Activated CD4-positive, CD25-positive, alpha-beta regulatory T cell (primary cell): ENCODE measurements around the gene ART5.
"Not testable (repeated sequence)": the region's sequence is repeated elsewhere in the genome, so short reads cannot be mapped to it uniquely, and the experiment has no call there.

Source experiments
- DNase-seq, 4 experiments: peaks; one replicate each; lab custom pipeline; 2025; lab: John Stamatoyannopoulos, UW

Gene ART5

DNA sequence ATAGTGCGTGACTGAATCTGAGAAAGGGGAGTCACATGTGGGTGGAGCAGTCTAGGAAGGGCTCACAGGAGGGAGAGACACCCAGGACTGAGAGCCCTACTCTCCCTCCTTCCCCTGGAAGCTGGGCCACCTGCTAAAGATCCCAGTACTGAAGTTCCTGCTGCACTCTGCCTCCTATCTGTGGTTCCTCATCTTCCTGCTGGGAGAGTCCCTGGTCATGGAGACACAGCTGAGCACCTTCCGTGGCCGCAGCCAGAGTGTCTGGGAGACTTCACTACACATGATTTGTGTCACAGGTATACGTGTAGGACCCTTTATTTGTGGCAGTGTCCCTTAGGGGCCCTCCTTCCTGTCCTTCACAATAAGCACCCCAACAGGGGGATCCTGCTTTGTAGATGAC, 19.3 kb downstream of the ART5 start:
- no peak for DNase-seq

DNA sequence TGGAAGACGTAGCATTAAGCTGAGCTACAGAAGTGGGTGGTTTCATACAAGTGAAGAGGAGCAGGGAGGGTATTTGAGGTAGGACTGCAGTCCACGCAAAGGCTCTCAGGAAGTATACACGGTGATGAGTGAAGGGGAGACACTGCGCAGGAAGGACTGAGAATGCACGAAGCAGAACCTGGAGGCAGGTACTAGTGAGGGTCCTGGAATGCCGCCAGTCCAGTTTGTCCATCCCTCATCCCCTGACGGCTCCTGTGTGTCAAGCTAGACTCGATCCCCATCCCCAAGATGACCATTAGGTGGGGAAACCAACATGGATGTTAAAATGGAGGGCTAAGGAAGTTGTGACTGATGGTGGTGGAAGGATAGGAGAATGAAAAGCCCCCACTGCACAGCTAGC, 23.8 kb downstream of the ART5 start:
- DNase-seq = no peak

DNA sequence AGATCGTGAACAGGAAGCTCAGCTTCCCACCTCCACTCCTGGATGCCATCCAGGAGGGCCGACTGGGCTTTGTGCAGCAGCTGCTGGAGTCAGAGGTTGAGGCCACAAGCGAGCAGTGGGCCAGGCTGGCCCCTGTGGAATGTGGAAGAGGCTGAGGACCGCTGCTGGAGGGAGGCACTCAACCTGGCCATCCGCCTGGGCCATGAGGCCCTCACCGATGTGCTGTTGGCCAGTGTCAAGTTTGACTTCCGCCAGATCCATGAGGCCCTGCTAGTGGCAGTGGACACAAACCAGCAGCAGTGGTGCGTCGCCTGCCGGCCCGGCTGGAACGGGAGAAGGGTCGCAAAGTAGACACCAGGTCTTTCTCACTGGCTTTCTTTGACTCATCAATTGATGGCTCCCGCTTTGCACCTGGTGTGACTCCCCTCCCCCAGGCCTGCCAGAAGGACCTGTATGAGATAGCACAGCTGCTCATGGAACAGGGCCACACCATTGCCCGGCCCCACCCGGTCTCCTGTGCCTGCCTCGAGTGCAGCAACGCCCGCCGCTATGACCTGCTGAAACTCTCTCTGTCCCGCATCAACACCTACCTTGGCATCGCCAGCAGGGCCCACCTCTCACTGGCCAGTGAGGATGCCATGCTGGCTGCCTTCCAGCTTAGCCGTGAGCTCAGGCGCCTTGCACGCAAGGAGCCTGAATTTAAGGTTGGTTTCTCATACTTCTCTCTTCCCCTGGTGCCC, 24.9 kb downstream of the ART5 start:
- DNase-seq = no peak

DNA sequence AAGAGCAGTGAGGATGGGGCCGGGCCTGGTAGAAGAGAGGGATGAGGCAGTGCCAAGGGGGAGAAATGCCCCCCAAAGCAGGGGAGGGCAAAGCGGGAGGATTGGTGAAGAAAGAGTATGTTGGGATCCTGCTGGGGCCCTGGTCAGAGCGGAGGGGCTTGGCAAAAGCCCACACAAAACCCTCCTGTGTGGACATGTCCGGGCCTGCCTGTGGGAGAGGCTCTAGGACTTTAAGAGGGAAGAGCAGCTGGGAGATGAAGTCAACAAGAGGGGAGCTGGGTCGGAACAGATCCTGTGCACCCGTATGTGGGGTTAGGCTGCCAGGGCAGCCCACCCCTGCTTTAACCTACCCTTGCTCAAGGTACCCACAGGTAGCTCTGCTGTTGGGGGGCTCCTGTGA, 25.8 kb downstream of the ART5 start:
- no peak for DNase-seq

DNA sequence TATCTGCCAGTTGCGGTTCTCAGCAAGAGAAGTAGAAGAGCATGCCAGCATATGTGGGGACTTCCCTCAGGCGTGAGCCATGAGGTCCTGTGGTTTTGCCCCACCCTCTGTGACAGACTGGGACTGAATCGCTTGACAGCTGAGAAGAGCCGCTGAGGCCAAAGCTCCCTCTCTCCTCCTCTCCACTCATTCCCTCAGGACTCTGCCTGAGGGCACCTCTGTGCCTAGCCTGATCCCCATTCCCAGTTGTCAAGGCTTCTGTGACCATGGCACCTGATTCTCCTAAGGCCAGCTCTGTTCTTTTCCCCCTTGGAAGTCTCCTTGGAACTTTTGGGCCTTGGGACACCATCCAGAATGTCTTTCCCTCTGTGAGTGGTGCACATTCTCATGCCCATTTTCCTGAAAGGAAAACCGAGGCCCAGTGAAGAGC, 27.0 kb downstream of the ART5 start:
- peak in 1 of 4 experiments; percentile 14 for DNase-seq

DNA sequence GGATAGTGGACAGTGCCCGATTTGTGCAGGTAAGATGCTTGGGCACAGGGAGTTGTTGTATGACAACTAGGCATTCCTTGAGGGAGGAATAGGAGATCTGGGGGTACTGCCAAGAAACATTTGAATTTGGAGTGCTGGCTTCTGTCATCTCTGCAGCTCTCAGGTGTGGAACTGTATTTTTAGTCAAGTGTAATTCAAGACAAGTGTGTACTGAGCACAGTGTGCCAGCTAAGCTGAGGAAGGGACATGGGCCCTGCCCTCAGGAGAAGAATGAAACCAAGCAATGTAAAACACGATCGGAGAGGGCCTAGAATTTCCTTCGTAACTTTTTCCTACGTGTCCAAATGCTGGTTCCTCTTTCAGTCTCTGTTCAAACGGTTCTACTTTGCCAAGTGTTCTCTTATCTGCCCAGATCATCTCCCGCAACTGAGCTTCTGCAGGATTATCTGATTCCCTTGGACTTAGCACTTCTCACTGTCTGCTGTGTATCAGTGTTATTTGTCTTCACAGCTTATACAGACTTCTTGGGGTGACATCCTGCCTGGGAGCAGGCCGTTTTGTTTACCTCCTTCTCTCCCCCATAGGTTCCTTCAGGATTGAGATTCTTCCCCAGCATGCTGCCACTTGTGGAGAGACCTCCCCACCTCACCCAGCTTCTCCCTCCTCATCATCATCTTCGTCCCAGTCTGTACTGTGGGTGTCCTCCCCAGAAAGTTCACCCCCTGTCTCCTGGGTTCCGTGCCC, 27.6 kb downstream of the ART5 start:
- DNase-seq = no peak

DNA sequence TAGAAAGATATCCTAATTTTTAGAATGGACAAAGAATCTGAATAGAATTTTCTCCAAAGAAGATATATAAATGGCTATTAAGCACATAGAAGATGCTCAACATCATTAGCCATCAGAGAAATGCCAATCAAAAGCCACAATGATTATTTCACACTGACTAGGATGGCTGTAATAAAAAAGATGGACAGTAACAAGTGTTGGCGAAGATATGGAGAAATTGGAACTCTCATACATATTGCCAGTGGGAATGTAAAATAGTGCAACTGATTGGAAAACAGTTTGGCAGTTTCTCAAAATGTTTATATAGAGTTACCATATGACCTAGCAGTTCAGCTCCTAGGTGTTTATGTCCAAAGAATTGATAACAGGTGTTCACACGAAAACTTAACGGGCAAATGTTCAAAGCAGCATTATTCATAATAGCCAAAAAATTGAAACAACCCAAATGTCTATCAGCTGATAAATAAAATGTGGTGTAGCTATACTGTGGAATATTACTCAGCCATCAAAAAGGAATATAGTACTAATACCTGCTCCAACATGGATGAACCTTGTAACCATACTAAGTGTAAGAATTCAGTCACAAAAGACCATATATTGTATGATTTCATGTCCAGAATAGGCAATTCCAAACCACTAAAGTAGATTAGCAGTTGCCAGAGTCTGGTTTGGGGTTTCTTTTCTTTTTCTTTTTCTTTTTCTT, 29.7 kb downstream of the ART5 start:
- DNase-seq = no peak

DNA sequence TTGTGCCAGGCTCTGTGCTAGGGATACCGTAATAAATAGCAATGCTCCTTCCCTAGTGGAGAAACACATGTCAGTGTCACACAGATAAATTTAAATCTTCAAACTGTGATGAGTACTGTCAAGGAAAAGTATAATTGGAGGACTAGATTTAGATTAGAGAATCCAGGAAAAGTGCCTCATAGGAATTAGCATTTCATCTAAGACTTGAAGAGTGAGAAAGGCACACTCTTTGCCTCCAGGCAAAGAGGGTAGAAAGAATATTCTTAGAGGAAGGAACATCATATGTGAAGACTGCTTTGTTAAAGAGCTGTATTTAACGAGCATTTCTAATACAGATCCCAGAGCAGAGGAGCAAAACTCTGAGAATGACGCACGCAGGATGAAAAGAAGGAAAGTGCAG, 30.9 kb downstream of the ART5 start:
- no peak for DNase-seq

DNA sequence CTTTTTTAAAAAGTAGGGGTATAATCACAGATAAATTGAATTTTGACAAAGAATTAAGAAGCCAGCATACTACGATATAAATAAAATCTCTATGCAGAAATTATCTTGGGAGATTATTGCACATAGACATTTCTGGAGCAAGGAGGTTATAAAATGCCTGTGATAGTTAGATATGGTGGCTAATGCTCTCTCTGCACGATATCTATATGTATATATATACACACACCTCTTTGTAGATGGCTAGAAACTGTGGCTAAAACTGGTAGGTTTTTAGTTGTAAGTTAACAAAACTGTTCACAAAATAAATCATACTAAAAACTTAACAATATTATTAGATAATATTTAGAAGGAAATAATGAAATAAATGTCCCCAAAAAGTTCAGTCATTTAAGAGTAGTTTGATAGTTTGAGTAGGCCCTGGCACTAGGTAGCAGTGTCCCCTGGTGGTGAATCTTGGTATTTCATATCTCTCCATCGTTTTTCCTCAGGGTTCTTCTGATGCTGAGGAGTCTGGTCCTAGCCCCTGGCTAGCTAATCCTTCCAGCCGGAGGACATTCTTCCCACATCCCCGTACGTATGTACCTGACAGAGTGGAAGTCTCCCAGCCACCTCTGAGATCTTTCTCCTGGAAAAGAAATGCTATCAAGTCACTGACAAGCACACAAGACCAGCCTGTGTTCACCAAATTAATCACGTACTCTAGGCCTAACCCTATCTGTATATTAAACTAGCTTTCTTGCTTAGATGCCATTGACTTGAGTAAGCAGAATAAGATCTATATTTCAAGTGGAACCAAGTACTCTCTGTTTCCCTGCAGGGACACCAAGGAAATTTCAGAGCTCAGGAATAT, 32.2 kb downstream of the ART5 start:
- DNase-seq = no peak

DNA sequence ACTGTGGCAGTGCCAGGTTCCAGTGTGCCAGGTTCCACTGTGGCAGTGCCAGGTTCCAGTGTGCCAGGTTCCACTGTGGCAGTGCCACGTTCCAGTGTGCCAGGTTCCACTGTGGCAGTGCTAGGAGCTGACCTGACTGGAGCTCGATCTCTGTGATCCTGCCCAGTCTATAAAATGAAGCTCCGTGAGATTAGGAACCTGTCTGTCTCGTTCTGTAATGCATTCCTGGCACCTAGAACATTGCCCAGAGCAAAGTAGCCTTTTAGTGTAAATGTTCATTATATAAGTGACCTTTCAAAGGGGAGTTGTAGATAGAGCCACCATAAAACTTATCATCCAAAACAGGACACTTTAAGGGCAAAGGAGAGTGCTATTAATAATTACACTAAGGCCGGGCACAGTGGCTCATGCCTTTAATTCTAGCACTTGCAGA, 36.0 kb downstream of the ART5 start:
- no peak for DNase-seq

DNA sequence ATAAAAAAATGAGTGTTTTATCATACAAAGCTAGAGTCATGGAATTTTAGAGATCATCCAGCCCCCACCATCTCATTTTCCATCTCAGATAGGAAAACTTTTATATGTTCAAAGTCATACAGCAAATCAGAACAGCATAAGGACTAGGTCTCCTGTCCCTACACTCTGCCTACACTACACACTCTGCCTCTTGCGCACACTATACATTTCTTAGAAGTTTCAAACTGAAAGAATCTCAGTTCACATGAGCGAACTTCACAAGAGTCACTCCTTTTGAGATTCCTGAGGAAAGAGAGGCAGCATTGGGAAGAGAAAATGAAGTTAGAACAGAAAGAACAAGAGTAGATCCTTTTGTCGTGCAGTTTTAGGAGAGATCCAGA, 36.5 kb downstream of the ART5 start:
- no peak for DNase-seq

DNA sequence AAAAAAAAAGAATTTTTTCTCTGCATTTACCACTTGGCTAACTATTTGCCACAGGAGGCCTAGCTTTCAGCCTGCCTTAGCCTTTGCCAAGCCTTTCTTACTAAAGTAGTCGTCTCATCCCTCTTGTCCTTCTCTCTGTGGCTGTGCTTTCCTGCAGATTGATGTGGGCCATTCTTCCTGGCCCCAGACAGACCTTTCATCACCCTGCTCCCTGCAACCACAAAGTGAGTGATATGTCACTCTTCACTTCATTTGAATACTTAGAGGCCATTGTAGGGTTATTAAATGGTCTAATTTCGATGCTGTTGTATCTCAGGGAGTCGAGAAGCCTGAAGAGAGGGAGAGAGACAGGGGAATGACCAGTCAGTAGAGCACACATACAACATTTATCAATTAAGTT, 37.6 kb downstream of the ART5 start:
- DNase-seq = no peak

DNA sequence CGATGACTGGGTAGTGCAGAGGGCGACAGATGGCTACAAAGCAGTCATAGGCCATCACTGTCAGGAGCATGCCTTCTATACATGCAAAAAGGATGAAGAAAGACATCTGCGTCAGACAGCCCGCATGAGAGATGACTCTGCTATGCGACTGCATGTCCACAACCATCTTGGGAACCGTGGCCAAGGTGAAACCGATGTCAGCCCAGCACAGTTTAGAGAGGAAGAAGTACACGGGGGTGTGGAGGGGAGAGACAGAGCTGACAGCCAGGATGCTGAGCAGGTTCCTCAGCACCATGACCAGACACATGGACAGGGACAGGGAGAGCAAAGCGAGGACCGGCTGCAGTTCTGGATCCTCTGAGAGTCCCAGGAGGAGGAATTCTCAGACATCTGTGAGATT, 41.6 kb downstream of the ART5 start:
- not testable (repeated sequence) for DNase-seq

DNA sequence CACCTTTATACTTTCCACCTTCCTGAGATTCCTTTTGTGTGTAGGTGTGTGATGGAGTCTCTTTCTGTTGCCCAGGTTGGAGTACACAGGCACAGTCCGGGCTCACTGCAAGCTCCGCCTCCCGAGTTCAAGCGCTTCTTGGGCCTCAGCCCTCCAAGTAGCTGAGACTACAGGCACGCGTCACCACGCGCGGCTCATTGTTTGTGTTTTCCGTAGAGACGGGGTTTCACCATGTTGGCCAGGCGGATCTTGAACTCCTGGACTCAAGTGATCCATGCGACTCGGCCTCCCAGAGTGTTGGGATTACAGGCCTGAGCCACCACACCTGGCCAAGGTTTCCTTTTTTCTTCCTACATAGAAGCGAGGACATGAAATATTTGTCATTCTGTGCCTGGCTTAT, 44.0 kb downstream of the ART5 start:
- not testable (repeated sequence) for DNase-seq

DNA sequence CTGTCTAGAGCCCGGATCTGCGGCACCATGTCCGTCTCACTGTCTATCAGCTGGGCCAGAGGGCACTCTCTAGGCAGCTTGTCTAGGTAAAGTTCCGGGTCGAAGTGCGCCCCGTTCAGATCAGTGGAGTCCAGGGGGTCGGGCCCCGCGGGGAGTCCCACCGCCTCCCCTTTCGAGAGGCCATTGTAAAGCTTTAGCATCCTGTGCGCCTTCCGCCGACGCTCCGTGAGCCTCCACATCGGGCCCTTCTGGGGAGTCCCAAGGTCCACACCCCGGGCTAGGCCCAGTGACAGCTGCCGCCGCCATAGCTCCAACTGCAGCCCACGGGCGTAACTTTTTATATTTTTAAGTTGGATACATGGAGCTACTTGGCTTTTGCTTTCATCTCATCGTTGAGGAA, 50.5 kb downstream of the ART5 start:
- not testable (repeated sequence) for DNase-seq

DNA sequence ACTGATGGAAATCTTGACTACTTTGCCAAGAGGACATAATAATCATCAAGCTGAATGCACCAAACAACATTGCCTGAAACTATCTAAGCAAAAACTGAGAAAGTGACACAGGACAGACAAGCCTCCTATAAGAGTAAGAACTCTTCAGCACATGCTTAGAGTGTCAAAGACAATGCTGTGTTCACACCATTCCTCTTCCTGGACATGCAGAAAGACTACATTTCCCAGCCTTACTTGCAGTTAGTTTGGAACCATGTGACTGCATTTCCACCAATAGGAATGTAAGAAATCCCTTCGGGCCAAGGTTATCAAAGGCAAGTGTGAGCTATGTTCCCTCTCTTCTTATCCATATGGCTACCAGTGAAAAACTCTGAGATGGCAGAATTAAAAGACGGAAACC, 51.6 kb downstream of the ART5 start:
- not testable (repeated sequence) for DNase-seq

DNA sequence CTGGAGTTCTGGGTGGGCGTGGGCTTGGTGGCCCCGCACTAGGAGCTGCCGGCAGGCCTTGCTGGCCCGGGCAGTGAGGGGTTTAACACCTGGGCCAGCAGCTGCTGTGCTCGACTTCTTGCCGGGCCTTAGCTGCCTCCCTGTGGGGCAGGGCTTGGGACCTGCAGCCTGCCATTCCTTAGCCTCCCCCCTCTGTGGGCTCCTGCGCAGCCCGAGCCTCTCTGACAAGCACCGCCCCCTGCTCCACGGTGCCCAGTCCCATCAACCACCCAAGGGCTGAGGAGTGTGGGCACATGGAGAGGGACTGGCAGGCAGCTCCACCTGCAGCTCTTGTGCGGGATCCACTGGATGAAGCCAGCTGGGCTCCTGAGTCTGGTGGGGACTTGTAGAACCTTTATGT, 53.0 kb downstream of the ART5 start:
- DNase-seq = not testable (repeated sequence)
